Testis (tissue), 2 donors: ENCODE data around the gene OTULIN.

Experiments
- CTCF ChIP-seq, 3 experiments: fragments of 450-650 bp in 2 of 3; fragments of 200-600 bp in 1 of 3; sonication (generic) in 1 of 3; IDR thresholded peaks; one replicate each; pipeline ENCODE4 v1.5.1; 2016 to 2019; ENCODE audit warnings: antibody characterized with exemption in 3 of 3, mild to moderate bottlenecking in 2 of 3, moderate library complexity in 1 of 3
- POLR2A ChIP-seq: fragments of 450-650 bp; IDR thresholded peaks from one replicate; pipeline ENCODE4 v1.6.1; 2017; ENCODE audit warnings: antibody characterized with exemption, mild to moderate bottlenecking, moderate library complexity

GRCh38 chr5:14724633-14725032, 60.1 kb downstream of the OTULIN start:
- no peak for TF ChIP-seq CTCF (IDR thresholded peaks at IDR 0.05)
- TF ChIP-seq POLR2A, result no peak
